HCT116 (cell line): ENCODE data around the gene PLB1. TPM values are rescaled to one million over a fixed set of nuclear protein-coding genes. Genes with fewer than 3 reads are reported as not detected.

ENCODE experiments used
- ATAC-seq: fragments of 200-7000 bp; cut with Tn5 transposase; 2 replicates; pipeline ENCODE4 v1.9.1; 2020; ENCODE audit warnings: mild to moderate bottlenecking, moderate library complexity
- BruUV-seq: library from RNA; stranded (reverse); fragments of 400-500 nt; replicated peaks from 2 replicates; lab custom pipeline; 2021; lab: Mats Ljungman, UMichigan
- CTCF ChIA-PET: fragments of 300-600 bp; sonication (Branson Sonifier 250); formaldehyde crosslinking; loops from one replicate; lab custom pipeline; 2021; ENCODE audit warnings: antibody characterized with exemption; lab: Charles Lee
- POLR2A ChIA-PET: fragments of 300-600, 350-600 bp; sonication (Branson Sonifier 250); formaldehyde crosslinking; loops from one replicate; lab custom pipeline; 2021; ENCODE audit warnings: antibody characterized with exemption; lab: Charles Lee
- RAD21 ChIA-PET, 2 experiments: fragments of 300-600 bp; sonication (Branson Sonifier 250); formaldehyde crosslinking; loops; one replicate each; lab custom pipeline; 2023; ENCODE audit warnings: low total read pairs in 2 of 2; ENCODE audit not compliant: uncharacterized antibody in 2 of 2, unreplicated experiment in 2 of 2, low non-redundant PET in 1 of 2; lab: Charles Lee
- DNase-seq: peaks from one replicate; pipeline ENCODE4 v3.0.0-alpha.2; 2010; ENCODE audit warnings: low read depth, low spot score
- H2AFZ ChIP-seq: fragments of 200-600 bp; shearing (Covaris generic), sonication (generic); 2 replicates; pipeline ENCODE4 v1.6.1; 2017; ENCODE audit warnings: low read depth, mixed run types, mixed read lengths, antibody characterized with exemption, low read length; ENCODE audit not compliant: poor library complexity, severe bottlenecking
- H3K27ac ChIP-seq: 2 replicates; pipeline ENCODE4 v1.5.1; 2012; ENCODE audit warnings: low read depth, low read length
- H3K27me3 ChIP-seq: fragments of 200-600 bp; sonication (generic); 2 replicates; pipeline ENCODE4 v1.6.1; 2016; ENCODE audit warnings: mixed run types, low read length, mixed read lengths; ENCODE audit not compliant: insufficient read depth
- H3K36me3 ChIP-seq, 2 experiments: fragments of 200-500 bp in 1 of 2; fragments of 200-600 bp in 1 of 2; sonication (Bioruptor generic) in 1 of 2; sonication (generic) in 1 of 2; 2 replicates each; pipeline versions ENCODE4 v1.5.1 to v1.6.1; 2014 to 2016; ENCODE audit warnings: low read length in 2 of 2, inconsistent platforms in 1 of 2, mixed read lengths in 1 of 2, mixed run types in 1 of 2; ENCODE audit not compliant: insufficient read depth in 2 of 2, control insufficient read depth in 1 of 2
- H3K4me1 ChIP-seq, 2 experiments: fragments of 200-600 bp in 1 of 2; sonication (generic) in 1 of 2; 2 replicates each; pipeline versions ENCODE4 v1.5.1 to v1.6.1; 2012 to 2017; ENCODE audit warnings: low read length in 2 of 2, inconsistent platforms in 1 of 2, mild to moderate bottlenecking in 1 of 2, mixed read lengths in 1 of 2, mixed run types in 1 of 2, moderate library complexity in 1 of 2; ENCODE audit not compliant: insufficient read depth in 2 of 2, control insufficient read depth in 1 of 2
- H3K4me2 ChIP-seq: fragments of 200-600 bp; sonication (generic); 2 replicates; pipeline ENCODE4 v1.6.1; 2017; ENCODE audit warnings: mixed run types, low read length, mixed read lengths
- H3K4me3 ChIP-seq, 2 experiments: fragments of 200-600 bp in 1 of 2; sonication (generic) in 1 of 2; replicated peaks in 1 of 2; 2 replicates each; pipeline ENCODE4 v1.5.1; 2011 to 2016; ENCODE audit warnings: low read length in 2 of 2, control low read depth in 1 of 2, low read depth in 1 of 2, mild to moderate bottlenecking in 1 of 2, mixed read lengths in 1 of 2, mixed run types in 1 of 2
- H3K79me2 ChIP-seq: fragments of 200-600 bp; sonication (generic); 2 replicates; pipeline ENCODE4 v1.6.1; 2017; ENCODE audit warnings: mild to moderate bottlenecking, mixed run types, low read length, moderate library complexity, mixed read lengths; ENCODE audit not compliant: insufficient read depth
- H3K9ac ChIP-seq: fragments of 200-600 bp; sonication (generic); 2 replicates; pipeline ENCODE4 v1.6.1; 2016; ENCODE audit warnings: low read length, mixed read lengths
- H3K9me2 ChIP-seq: fragments of 200-600 bp; sonication (generic), shearing (Covaris generic); 2 replicates; pipeline ENCODE4 v1.6.1; 2017; ENCODE audit warnings: mixed run types, mild to moderate bottlenecking, moderate library complexity; ENCODE audit not compliant: insufficient read depth
- H3K9me3 ChIP-seq, 2 experiments: fragments of 200-500 bp in 1 of 2; fragments of 200-600 bp in 1 of 2; sonication (Bioruptor generic) in 1 of 2; sonication (generic) in 1 of 2; 2 replicates each; pipeline ENCODE4 v1.6.1; 2014 to 2017; ENCODE audit warnings: low read length in 2 of 2, mixed read lengths in 2 of 2, inconsistent platforms in 1 of 2, low read depth in 1 of 2, mild to moderate bottlenecking in 1 of 2, mixed run types in 1 of 2, moderate library complexity in 1 of 2; ENCODE audit not compliant: control insufficient read depth in 1 of 2, insufficient read depth in 1 of 2
- H4K20me1 ChIP-seq: fragments of 200-600 bp; sonication (generic), shearing (Covaris generic); 2 replicates; pipeline ENCODE4 v1.6.1; 2017; ENCODE audit warnings: mixed run types, mild to moderate bottlenecking, moderate library complexity; ENCODE audit not compliant: insufficient read depth
- ATF3 ChIP-seq: IDR thresholded peaks from 2 replicates; pipeline ENCODE4 v1.6.1; 2012
- RAD21 ChIP-seq: IDR thresholded peaks from 2 replicates; pipeline ENCODE4 v1.6.1; 2012; ENCODE audit warnings: low read depth, mild to moderate bottlenecking
- intact Hi-C: fragments of 100-400 bp; cut with micrococcal nuclease; formaldehyde crosslinking; loops from 2 replicates; pipeline ENCODE4 v1.10.0; 2022
- total RNA-seq: library from RNA; stranded (reverse); gene quantifications from one replicate; pipeline ENCODE4 v1.2.1, GENCODE V29; 2021; ENCODE audit not compliant: unreplicated experiment
- TF ChIP-seq, protein P1 (sequence below), 3 experiments: fragments of 200-600 bp in 1 of 3; sonication (generic) in 1 of 3; IDR thresholded peaks in 2 of 3; conservative IDR thresholded peaks in 1 of 3; 2 replicates each; pipeline ENCODE4 v1.5.1; 2012 to 2017; ENCODE audit warnings: low read depth in 2 of 3, low read length in 2 of 3, antibody characterized with exemption in 1 of 3, borderline replicate concordance in 1 of 3, control low read depth in 1 of 3, mild to moderate bottlenecking in 1 of 3, mixed read lengths in 1 of 3, mixed run types in 1 of 3, moderate library complexity in 1 of 3; ENCODE audit not compliant: insufficient read depth in 1 of 3

Gene PLB1
- total RNA-seq, 1 experiment from 2014 or later: 0.49 TPM

DNA sequence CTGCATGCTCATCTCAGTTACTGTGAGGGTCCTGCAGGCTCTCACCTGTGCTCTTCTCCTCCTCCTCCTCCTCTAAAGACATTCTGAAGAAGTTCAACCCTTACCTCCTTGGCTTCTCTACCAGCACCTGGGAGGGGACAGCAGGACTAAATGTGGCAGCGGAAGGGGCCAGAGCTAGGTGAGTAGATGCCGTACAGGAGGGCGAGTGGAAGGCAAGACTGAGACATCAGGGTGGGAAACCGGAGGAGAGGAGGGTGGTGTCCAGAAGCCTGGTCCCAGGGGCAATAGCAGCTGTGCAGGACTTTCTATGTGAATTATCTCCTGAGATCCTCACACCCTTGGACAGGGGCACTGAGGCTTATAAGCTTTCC lies 124.9 kb downstream of the PLB1 start:
- Histone ChIP-seq H3K79me2 (no peaks in the 10 kb centered on the region), H3K27me3 (no peaks in the 10 kb centered on the region), H3K27ac (no peak overlapping the region), H3K4me1 (peaks cover 7 to 31% of the 10 kb centered on the region in 2 experiments; a peak in 3 of 4 replicates), H3K4me2 (peak overlapping the region; percentile 67), H3K9me3 (no peaks in the 10 kb centered on the region), H2AFZ (no peak overlapping the region), H3K4me3 (no peak overlapping the region; a peak in 1 of 4 replicates), H4K20me1 (no peaks in the 10 kb centered on the region), H3K9me2 (no peaks in the 10 kb centered on the region), H3K36me3 (no peaks in the 10 kb centered on the region), H3K9ac (no peak overlapping the region)
- ChIA-PET CTCF (interaction anchor here (0.8 to 2.6 kb wide), 4 partner anchors 10 to 938 kb away, joined by 3 to 12 read pairs (median 4); partner anchors contain the start of gene PPP1CB), RAD21 (interaction anchor here (1.0 to 1.6 kb wide), 2 partner anchors 27 to 131 kb away, joined by 3 to 9 read pairs; partner anchors contain the start of gene PPP1CB (in 1 of the 2)), POLR2A (interaction anchor here (1.8 kb wide), 1 partner anchor 131 kb away, joined by 6 read pairs; the partner anchor contains the start of gene PPP1CB)
- no peak for DNase-seq
- BruUV-seq: no TSS peak
- TF ChIP-seq ATF3: no peak
- TF ChIP-seq, protein P1, sequence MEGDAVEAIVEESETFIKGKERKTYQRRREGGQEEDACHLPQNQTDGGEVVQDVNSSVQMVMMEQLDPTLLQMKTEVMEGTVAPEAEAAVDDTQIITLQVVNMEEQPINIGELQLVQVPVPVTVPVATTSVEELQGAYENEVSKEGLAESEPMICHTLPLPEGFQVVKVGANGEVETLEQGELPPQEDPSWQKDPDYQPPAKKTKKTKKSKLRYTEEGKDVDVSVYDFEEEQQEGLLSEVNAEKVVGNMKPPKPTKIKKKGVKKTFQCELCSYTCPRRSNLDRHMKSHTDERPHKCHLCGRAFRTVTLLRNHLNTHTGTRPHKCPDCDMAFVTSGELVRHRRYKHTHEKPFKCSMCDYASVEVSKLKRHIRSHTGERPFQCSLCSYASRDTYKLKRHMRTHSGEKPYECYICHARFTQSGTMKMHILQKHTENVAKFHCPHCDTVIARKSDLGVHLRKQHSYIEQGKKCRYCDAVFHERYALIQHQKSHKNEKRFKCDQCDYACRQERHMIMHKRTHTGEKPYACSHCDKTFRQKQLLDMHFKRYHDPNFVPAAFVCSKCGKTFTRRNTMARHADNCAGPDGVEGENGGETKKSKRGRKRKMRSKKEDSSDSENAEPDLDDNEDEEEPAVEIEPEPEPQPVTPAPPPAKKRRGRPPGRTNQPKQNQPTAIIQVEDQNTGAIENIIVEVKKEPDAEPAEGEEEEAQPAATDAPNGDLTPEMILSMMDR (IDR thresholded peaks at IDR 0.05 in 2 of 3, conservative IDR thresholded peaks at IDR 0.05 in 1 of 3; ENCODE audit: borderline replicate concordance in 1 of 3, insufficient read depth in 1 of 3, low read depth in 2 of 3, low read length in 2 of 3): no peak
- TF ChIP-seq RAD21: no peak
- intact Hi-C loops: loop anchor here (1.0 kb wide), 1 partner anchor 133 kb away; no protein-coding TSS in a partner anchor
- no peak; the same call in 1 of the 2 replicates for ATAC-seq
